SU-DHL-6 (cell line): Measurements from ENCODE around the gene PREX1.

Experiments used
- H2AFZ ChIP-seq: fragments of 200-600 bp; sonication (generic); 2 replicates; pipeline ENCODE4 v1.6.1; 2014; ENCODE audit warnings: low read depth, mild to moderate bottlenecking, moderate library complexity, mixed read lengths, antibody characterized with exemption, low read length; ENCODE audit not compliant: severe bottlenecking
- H3F3A ChIP-seq: fragments of 200-600 bp; shearing (Covaris generic); 2 replicates; pipeline ENCODE4 v1.6.0; 2016; ENCODE audit warnings: antibody characterized with exemption, mild to moderate bottlenecking; ENCODE audit not compliant: insufficient read depth
- H3K27ac ChIP-seq: fragments of 200-600 bp; sonication (generic); 2 replicates; pipeline ENCODE4 v1.5.1; 2016; ENCODE audit warnings: low read depth, mild to moderate bottlenecking, low read length, moderate library complexity, mixed read lengths
- H3K27me3 ChIP-seq: fragments of 200-600 bp; sonication (generic), shearing (Covaris generic); 2 replicates; pipeline ENCODE4 v1.6.0; 2014; ENCODE audit warnings: mild to moderate bottlenecking, low read length
- H3K36me3 ChIP-seq: fragments of 200-600 bp; sonication (generic); 2 replicates; pipeline ENCODE4 v1.6.1; 2014; ENCODE audit warnings: mild to moderate bottlenecking, low read length, mixed read lengths
- H3K4me2 ChIP-seq: fragments of 300-600, 200-600 bp; shearing (Covaris generic), sonication (generic); 2 replicates; pipeline ENCODE4 v1.6.0; 2014; ENCODE audit warnings: low read length, low read depth, mild to moderate bottlenecking; ENCODE audit not compliant: poor library complexity, severe bottlenecking
- H3K4me3 ChIP-seq: fragments of 200-600 bp; sonication (generic); 2 replicates; pipeline ENCODE4 v1.5.1; 2014; ENCODE audit warnings: antibody characterized with exemption, low read length, mild to moderate bottlenecking, mixed read lengths; ENCODE audit not compliant: insufficient read depth, poor library complexity, severe bottlenecking
- H3K79me2 ChIP-seq: fragments of 200-600 bp; sonication (generic); 2 replicates; pipeline ENCODE4 v1.6.1; 2014; ENCODE audit warnings: mild to moderate bottlenecking, low read length, moderate library complexity; ENCODE audit not compliant: insufficient read depth
- H3K9ac ChIP-seq: fragments of 200-600 bp; sonication (generic); 2 replicates; pipeline ENCODE4 v1.7.0; 2014; ENCODE audit warnings: mild to moderate bottlenecking, low read length
- H3K9me2 ChIP-seq: fragments of 200-600 bp; sonication (generic); replicated peaks from 2 replicates; pipeline ENCODE4 v1.6.1; 2014; ENCODE audit warnings: low read length; ENCODE audit not compliant: insufficient read depth
- H3K9me3 ChIP-seq: fragments of 200-600 bp; sonication (generic); 2 replicates; pipeline ENCODE4 v1.6.1; 2014; ENCODE audit warnings: low read length, mixed read lengths; ENCODE audit not compliant: insufficient read depth
- H4K20me1 ChIP-seq: fragments of 200-600 bp; sonication (generic); 2 replicates; pipeline ENCODE4 v1.6.1; 2014; ENCODE audit warnings: low read depth, mild to moderate bottlenecking, antibody characterized with exemption, low read length, moderate library complexity, mixed read lengths
- EZH2phosphoT487 ChIP-seq: fragments of 200-600 bp; sonication (generic), shearing (Covaris generic); conservative IDR thresholded peaks from 2 replicates; pipeline ENCODE4 v1.6.1; 2018; ENCODE audit warnings: mild to moderate bottlenecking, antibody characterized with exemption, low read length, moderate library complexity, mixed read lengths
- TF ChIP-seq, protein P1 (sequence below): fragments of 200-600 bp; sonication (generic); IDR thresholded peaks from one replicate; pipeline ENCODE4 v1.5.1; 2017; ENCODE audit warnings: antibody characterized with exemption, mild to moderate bottlenecking, low read length, moderate library complexity; ENCODE audit not compliant: insufficient read depth, poor library complexity, severe bottlenecking

The PREX1 gene

DNA sequence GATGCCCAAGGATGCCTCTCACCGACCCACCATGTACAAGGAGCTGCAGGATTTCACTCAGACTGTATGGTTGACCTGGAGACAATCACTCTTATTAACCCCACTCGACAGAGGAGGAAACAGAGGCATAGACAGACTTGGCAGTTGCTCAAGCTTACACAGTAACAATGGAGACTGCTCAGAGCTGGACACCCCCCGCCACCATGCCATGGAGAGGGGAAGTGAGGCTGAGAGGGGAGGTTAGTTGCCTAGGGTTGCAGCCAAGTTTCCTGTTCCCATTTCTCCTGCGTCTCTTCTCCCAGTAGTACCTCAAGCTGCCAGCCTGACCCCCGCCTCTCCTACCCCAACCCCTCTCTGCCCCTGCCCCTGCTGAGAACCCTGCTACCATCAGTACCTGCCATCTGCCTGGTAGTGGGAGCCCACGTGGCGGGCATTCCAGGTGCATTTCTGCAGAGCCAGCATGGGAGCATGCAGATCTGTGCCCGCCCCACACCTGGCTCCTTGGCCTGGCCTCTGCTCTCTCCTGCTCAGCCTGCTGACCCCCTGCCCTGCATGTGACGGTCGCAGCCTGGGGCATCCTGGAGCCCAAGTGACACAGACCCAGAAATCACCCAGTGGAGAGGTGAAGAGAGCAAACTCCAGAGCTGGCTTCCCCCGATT lies 157.7 kb downstream of the PREX1 start:
- Histone ChIP-seq H3K36me3 (no peaks in the 10 kb centered on the region), H3K4me2 (no peak overlapping the region), H2AFZ (no peak overlapping the region), H3F3A (no peaks in the 10 kb centered on the region), H3K27me3 (no peaks in the 10 kb centered on the region), H3K79me2 (no peaks in the 10 kb centered on the region), H3K9me2 (no peaks in the 10 kb centered on the region), H3K4me3 (no peak overlapping the region), H4K20me1 (no peaks in the 10 kb centered on the region), H3K9me3 (no peaks in the 10 kb centered on the region), H3K27ac (no peak overlapping the region), H3K9ac (no peak overlapping the region)
- TF ChIP-seq, protein P1, sequence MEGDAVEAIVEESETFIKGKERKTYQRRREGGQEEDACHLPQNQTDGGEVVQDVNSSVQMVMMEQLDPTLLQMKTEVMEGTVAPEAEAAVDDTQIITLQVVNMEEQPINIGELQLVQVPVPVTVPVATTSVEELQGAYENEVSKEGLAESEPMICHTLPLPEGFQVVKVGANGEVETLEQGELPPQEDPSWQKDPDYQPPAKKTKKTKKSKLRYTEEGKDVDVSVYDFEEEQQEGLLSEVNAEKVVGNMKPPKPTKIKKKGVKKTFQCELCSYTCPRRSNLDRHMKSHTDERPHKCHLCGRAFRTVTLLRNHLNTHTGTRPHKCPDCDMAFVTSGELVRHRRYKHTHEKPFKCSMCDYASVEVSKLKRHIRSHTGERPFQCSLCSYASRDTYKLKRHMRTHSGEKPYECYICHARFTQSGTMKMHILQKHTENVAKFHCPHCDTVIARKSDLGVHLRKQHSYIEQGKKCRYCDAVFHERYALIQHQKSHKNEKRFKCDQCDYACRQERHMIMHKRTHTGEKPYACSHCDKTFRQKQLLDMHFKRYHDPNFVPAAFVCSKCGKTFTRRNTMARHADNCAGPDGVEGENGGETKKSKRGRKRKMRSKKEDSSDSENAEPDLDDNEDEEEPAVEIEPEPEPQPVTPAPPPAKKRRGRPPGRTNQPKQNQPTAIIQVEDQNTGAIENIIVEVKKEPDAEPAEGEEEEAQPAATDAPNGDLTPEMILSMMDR, result no peak
- no peak for TF ChIP-seq EZH2phosphoT487

DNA sequence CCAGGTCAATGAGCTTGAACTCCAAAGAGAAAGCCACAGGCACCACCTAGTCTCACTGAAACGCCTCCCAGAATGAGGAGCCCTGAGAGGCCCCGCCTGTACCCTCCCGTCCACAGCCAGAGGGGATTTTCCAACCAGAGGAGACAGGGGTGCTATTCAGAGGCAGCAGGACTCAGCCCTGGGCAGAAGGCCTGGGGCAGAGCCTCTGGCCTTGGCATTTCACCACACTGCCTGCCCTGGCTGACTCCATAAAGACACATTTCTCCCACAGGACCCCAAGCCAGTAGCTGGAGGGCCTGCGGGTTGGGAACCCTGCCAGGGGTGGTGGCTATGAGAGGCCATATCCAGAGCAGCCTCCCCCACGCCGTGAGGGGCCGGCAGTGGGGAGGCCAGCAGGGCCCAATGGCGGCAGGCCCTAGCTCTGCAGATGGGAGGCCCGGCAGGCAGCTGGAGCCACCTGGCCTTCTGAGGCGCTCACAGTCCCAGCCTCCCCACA lies 159.3 kb downstream of the PREX1 start:
- Histone ChIP-seq H2AFZ (no peak overlapping the region), H3K9ac (no peak overlapping the region), H4K20me1 (no peaks in the 10 kb centered on the region), H3K4me2 (no peak overlapping the region), H3K79me2 (no peaks in the 10 kb centered on the region), H3K27me3 (no peaks in the 10 kb centered on the region), H3F3A (no peaks in the 10 kb centered on the region), H3K36me3 (no peaks in the 10 kb centered on the region), H3K4me3 (no peak overlapping the region), H3K9me2 (no peaks in the 10 kb centered on the region), H3K9me3 (no peaks in the 10 kb centered on the region), H3K27ac (no peak overlapping the region)
- TF ChIP-seq, protein P1, result no peak
- no peak for TF ChIP-seq EZH2phosphoT487

DNA sequence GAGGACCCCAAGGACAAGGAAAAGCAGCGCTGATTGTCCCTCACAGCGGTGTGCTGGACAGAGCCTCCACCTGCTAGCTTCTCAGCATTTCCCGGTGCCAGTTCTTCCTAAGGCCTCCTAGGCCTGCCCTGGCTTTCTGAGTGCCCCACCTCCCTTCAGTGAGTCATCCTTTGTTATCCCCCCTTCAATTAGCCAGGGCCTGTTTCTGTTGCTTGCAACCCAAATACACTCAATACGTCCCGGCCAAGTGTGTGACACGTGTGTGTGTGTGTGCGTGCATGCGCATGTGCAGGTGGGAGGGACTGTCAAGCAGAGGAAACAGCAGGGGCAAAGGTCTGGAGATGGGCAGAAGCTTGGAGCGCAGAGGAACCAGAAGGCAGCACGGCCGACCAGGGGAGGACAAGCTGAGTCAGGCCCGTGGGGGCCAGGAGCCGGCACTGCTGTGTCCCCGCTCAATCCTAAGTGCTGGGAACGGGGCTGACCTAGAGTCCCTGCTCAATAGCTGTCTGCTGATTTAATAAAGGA lies 159.8 kb downstream of the PREX1 start:
- H3K9me2 ChIP-seq, result no peaks in the 10 kb centered on the region
- no peaks in the 10 kb centered on the region for H3K79me2 ChIP-seq
- no peak overlapping the region for H3K27ac ChIP-seq
- no peaks in the 10 kb centered on the region for H3F3A ChIP-seq
- no peak overlapping the region for H3K9ac ChIP-seq
- no peak overlapping the region for H3K4me2 ChIP-seq
- no peaks in the 10 kb centered on the region for H3K36me3 ChIP-seq
- TF ChIP-seq, protein P1, result no peak
- no peak for TF ChIP-seq EZH2phosphoT487
- no peaks in the 10 kb centered on the region for H3K27me3 ChIP-seq
- H3K4me3 ChIP-seq, result no peak overlapping the region
- H3K9me3 ChIP-seq, result no peaks in the 10 kb centered on the region
- no peak overlapping the region for H2AFZ ChIP-seq
- no peaks in the 10 kb centered on the region for H4K20me1 ChIP-seq
